Measurements from ENCODE around the gene VWA3B. TPM values are rescaled to one million over a fixed set of nuclear protein-coding genes. Genes with fewer than 3 reads are reported as not detected.

Gene VWA3B
- polyA plus RNA-seq, 1 donor (not counting 4 experiments of a cell fraction or from before 2014, with no cell fraction given) = not detected

GRCh38 chr2:98037666-98038336 is 49.2 kb upstream of the VWA3B start:
- Histone ChIP-seq H3K4me1 (ENCODE audit: control insufficient read depth, extremely low read depth, insufficient read depth, low read length) (no peaks in the 10 kb centered on the region), H3K4me3 (ENCODE audit: control insufficient read depth in 2 of 3, extremely low read depth in 1 of 3, insufficient read depth in 2 of 3, low read depth in 1 of 3, low read length in 3 of 3) (no peak overlapping the region), H3K27ac (ENCODE audit: control insufficient read depth, insufficient read depth, low read length) (no peak overlapping the region), H3K79me2 (ENCODE audit: control insufficient read depth, insufficient read depth, low read length) (no peaks in the 10 kb centered on the region), H3K9me1 (ENCODE audit: control insufficient read depth, extremely low read depth, insufficient read depth, low read length) (no peaks in the 10 kb centered on the region), H2AFZ (ENCODE audit: control insufficient read depth, low read length) (no peak overlapping the region), H3K36me3 (ENCODE audit: control insufficient read depth in 2 of 2, extremely low read depth in 1 of 2, insufficient read depth in 2 of 2, low read length in 2 of 2) (no peaks in the 10 kb centered on the region), H3K9me3 (ENCODE audit: control insufficient read depth, low read depth, low read length) (no peaks in the 10 kb centered on the region), H3K4me2 (ENCODE audit: control insufficient read depth, extremely low read depth, insufficient read depth, low read depth, low read length) (no peak overlapping the region), H4K20me1 (ENCODE audit: control insufficient read depth, extremely low read depth, insufficient read depth, low read length) (no peaks in the 10 kb centered on the region), H3K27me3 (ENCODE audit: control insufficient read depth, extremely low read depth, insufficient read depth, low read length) (no peaks in the 10 kb centered on the region), H3K9ac (ENCODE audit: control insufficient read depth, extremely low read depth, insufficient read depth, low read length) (no peak overlapping the region)
- DNase-seq (ENCODE audit: low read depth, low spot score) = no peak
- FAIRE-seq = no peak
- TF ChIP-seq, protein P1, sequence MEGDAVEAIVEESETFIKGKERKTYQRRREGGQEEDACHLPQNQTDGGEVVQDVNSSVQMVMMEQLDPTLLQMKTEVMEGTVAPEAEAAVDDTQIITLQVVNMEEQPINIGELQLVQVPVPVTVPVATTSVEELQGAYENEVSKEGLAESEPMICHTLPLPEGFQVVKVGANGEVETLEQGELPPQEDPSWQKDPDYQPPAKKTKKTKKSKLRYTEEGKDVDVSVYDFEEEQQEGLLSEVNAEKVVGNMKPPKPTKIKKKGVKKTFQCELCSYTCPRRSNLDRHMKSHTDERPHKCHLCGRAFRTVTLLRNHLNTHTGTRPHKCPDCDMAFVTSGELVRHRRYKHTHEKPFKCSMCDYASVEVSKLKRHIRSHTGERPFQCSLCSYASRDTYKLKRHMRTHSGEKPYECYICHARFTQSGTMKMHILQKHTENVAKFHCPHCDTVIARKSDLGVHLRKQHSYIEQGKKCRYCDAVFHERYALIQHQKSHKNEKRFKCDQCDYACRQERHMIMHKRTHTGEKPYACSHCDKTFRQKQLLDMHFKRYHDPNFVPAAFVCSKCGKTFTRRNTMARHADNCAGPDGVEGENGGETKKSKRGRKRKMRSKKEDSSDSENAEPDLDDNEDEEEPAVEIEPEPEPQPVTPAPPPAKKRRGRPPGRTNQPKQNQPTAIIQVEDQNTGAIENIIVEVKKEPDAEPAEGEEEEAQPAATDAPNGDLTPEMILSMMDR (optimal IDR thresholded peaks at IDR 0.05 in 1 of 3, IDR thresholded peaks at IDR 0.05 in 1 of 3, conservative IDR thresholded peaks at IDR 0.05 in 1 of 3; ENCODE audit: extremely low read depth in 1 of 3, insufficient read depth in 2 of 3, low read length in 3 of 3) = no peak
- TF ChIP-seq EZH2 (IDR thresholded peaks at IDR 0.05; ENCODE audit: low read length) = no peak
- dilution Hi-C loops (cut with MboI; ENCODE audit: extremely low pct_ligation_motif_present, low sequenced_read_pairs) = no loop called here

DNA sequence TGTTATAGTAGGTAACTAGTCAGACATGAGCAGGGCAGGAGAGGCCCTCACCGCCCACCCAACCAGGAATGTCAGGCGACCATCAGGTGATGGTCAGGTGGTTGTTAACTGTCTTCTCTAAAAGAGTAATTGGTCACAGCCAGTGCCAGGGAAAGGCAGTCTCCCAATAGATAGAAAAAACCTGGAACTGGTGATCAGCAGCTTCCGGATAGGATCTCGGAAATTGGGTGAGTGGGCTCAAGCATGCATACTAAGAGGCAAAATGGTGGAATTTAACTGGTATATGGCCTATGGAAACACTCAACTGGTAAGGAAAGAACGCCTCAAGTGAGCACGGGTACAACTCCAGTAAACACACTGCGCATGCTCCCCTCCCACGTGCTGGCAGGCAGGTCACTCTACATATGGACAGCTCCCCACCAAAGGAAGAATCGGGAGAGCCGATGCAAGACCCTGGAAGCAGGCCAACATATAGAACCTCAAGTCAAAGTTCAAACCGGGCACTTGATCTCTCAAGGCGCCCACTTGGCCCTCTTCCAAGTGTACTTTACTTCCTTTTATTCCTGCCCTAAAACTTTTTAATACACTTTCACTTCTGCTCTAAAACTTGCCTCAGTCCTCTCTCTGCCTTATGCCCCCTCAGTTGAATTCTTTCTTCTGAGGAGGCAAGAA is 47.7 kb upstream of the VWA3B start:
- Histone ChIP-seq H3K9me1 (ENCODE audit: control insufficient read depth, extremely low read depth, insufficient read depth, low read length) (no peaks in the 10 kb centered on the region), H3K4me1 (ENCODE audit: control insufficient read depth, extremely low read depth, insufficient read depth, low read length) (no peaks in the 10 kb centered on the region), H3K4me2 (ENCODE audit: control insufficient read depth, extremely low read depth, insufficient read depth, low read depth, low read length) (no peak overlapping the region), H3K27ac (ENCODE audit: control insufficient read depth, insufficient read depth, low read length) (no peak overlapping the region), H3K36me3 (ENCODE audit: control insufficient read depth in 2 of 2, extremely low read depth in 1 of 2, insufficient read depth in 2 of 2, low read length in 2 of 2) (no peaks in the 10 kb centered on the region), H3K4me3 (ENCODE audit: control insufficient read depth in 2 of 3, extremely low read depth in 1 of 3, insufficient read depth in 2 of 3, low read depth in 1 of 3, low read length in 3 of 3) (no peak overlapping the region), H4K20me1 (ENCODE audit: control insufficient read depth, extremely low read depth, insufficient read depth, low read length) (no peaks in the 10 kb centered on the region), H3K27me3 (ENCODE audit: control insufficient read depth, extremely low read depth, insufficient read depth, low read length) (no peaks in the 10 kb centered on the region), H3K79me2 (ENCODE audit: control insufficient read depth, insufficient read depth, low read length) (no peaks in the 10 kb centered on the region), H3K9ac (ENCODE audit: control insufficient read depth, extremely low read depth, insufficient read depth, low read length) (no peak overlapping the region), H2AFZ (ENCODE audit: control insufficient read depth, low read length) (no peak overlapping the region), H3K9me3 (ENCODE audit: control insufficient read depth, low read depth, low read length) (no peaks in the 10 kb centered on the region)
- no peak for TF ChIP-seq EZH2 (IDR thresholded peaks at IDR 0.05; ENCODE audit: low read length)
- TF ChIP-seq, protein P1 (optimal IDR thresholded peaks at IDR 0.05 in 1 of 3, IDR thresholded peaks at IDR 0.05 in 1 of 3, conservative IDR thresholded peaks at IDR 0.05 in 1 of 3; ENCODE audit: extremely low read depth in 1 of 3, insufficient read depth in 2 of 3, low read length in 3 of 3) = no peak
- dilution Hi-C loops (cut with MboI; ENCODE audit: extremely low pct_ligation_motif_present, low sequenced_read_pairs) = no loop called here
- DNase-seq (ENCODE audit: low read depth, low spot score) = no peak
- no peak for FAIRE-seq

Data from keratinocyte (primary cell).